ENCODE results near the gene SVIL.
"Not testable (repeated sequence)": the region's sequence is repeated elsewhere in the genome, so short reads cannot be mapped to it uniquely, and the experiment has no call there.

DNA sequence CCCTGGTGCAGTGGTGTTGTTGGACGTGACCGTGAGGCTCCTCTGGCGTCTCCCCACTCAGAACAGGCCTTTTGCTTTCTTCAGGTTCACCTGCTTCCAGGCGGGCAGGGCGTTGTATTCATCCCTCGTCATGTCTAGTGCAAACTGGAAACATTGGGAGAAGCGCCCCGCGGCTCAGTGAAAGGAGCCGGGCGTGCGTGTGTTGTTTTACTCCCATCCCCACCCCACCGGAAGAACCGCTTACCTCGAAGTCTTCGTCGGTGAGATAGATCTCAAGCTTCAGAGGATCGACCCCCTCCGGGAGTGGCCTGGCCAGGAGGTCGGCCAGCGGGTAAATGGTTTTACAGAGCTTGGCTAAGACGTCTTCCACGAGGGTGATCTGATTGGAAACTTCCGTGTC, 176.6 kb downstream of the SVIL start:
- TF ChIP-seq POLR2AphosphoS5 (IDR thresholded peaks at IDR 0.05) = peak in 1 of 4 donors; percentile 25
- TF ChIP-seq, protein P1, sequence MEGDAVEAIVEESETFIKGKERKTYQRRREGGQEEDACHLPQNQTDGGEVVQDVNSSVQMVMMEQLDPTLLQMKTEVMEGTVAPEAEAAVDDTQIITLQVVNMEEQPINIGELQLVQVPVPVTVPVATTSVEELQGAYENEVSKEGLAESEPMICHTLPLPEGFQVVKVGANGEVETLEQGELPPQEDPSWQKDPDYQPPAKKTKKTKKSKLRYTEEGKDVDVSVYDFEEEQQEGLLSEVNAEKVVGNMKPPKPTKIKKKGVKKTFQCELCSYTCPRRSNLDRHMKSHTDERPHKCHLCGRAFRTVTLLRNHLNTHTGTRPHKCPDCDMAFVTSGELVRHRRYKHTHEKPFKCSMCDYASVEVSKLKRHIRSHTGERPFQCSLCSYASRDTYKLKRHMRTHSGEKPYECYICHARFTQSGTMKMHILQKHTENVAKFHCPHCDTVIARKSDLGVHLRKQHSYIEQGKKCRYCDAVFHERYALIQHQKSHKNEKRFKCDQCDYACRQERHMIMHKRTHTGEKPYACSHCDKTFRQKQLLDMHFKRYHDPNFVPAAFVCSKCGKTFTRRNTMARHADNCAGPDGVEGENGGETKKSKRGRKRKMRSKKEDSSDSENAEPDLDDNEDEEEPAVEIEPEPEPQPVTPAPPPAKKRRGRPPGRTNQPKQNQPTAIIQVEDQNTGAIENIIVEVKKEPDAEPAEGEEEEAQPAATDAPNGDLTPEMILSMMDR (IDR thresholded peaks at IDR 0.05) = not testable (repeated sequence)
- not testable (repeated sequence) for TF ChIP-seq POLR2A (IDR thresholded peaks at IDR 0.05)
